NCI-H2227 (cell line): ENCODE data around the gene OR4D5.

ENCODE experiments used
- DNase-seq: peaks from one replicate; lab custom pipeline; 2025; ENCODE audit not compliant: unreplicated experiment; lab: John Stamatoyannopoulos, UW

Gene OR4D5

GRCh38 chr11:123939317-123939716 lies at the start of gene OR4D5:
TSS of gene OR4D5 (plus strand) at chr11:123939617. CDS start at chr11:123939617, 0 bp downstream.
- DNase-seq = no peak

GRCh38 chr11:123892031-123892430 lies 47.4 kb upstream of the OR4D5 start:
- no peak for DNase-seq

GRCh38 chr11:123899792-123900191 lies 39.6 kb upstream of the OR4D5 start:
- no peak for DNase-seq

GRCh38 chr11:123901867-123902266 lies 37.5 kb upstream of the OR4D5 start, which contains the start of gene OR8D4:
TSS of gene OR8D4 (plus strand) at chr11:123902167. CDS start at chr11:123906432, 4,265 bp downstream.
- no peak for DNase-seq

GRCh38 chr11:123903932-123904331 lies 35.5 kb upstream of the OR4D5 start:
- DNase-seq = no peak

GRCh38 chr11:123904932-123905331 lies 34.5 kb upstream of the OR4D5 start:
- DNase-seq = no peak

- no peak for DNase-seq
Measured at GRCh38 chr11:123905826-123906225, 33.6 kb upstream of the OR4D5 start.

GRCh38 chr11:123920943-123921342 lies 18.5 kb upstream of the OR4D5 start:
- no peak for DNase-seq

- DNase-seq = no peak
Measured at GRCh38 chr11:123924027-123924426, 15.4 kb upstream of the OR4D5 start.

- DNase-seq = no peak
Measured at GRCh38 chr11:123942413-123942812, 3.0 kb downstream of the OR4D5 start.

- DNase-seq = no peak
Measured at GRCh38 chr11:123943738-123944137, 4.3 kb downstream of the OR4D5 start, which contains the start of gene OR6T1. TSS of gene OR6T1 (minus strand) at chr11:123943838. CDS start at chr11:123943838, 0 bp downstream.

GRCh38 chr11:123945132-123945531 lies 5.7 kb downstream of the OR4D5 start:
- DNase-seq = no peak

GRCh38 chr11:123956752-123957151 lies 17.3 kb downstream of the OR4D5 start:
- no peak for DNase-seq

GRCh38 chr11:123973816-123974215 lies 34.4 kb downstream of the OR4D5 start:
- DNase-seq = no peak

GRCh38 chr11:123976770-123977560 lies 37.5 kb downstream of the OR4D5 start:
- DNase-seq = no peak

- DNase-seq = no peak
Measured at GRCh38 chr11:123977731-123978347, 38.4 kb downstream of the OR4D5 start, which contains the start of gene OR10S1. TSS of gene OR10S1 (minus strand) at chr11:123977781. CDS start at chr11:123977664, 117 bp downstream.

- DNase-seq = no peak
Measured at GRCh38 chr11:123979311-123979710, 39.9 kb downstream of the OR4D5 start.
